ENCODE data around the gene HEXD. TPM values are rescaled to one million over a fixed set of nuclear protein-coding genes. Genes with fewer than 3 reads are reported as not detected.

HEXD gene
- 11.5 and 17.6 TPM in 2 replicates for total RNA-seq

DNA sequence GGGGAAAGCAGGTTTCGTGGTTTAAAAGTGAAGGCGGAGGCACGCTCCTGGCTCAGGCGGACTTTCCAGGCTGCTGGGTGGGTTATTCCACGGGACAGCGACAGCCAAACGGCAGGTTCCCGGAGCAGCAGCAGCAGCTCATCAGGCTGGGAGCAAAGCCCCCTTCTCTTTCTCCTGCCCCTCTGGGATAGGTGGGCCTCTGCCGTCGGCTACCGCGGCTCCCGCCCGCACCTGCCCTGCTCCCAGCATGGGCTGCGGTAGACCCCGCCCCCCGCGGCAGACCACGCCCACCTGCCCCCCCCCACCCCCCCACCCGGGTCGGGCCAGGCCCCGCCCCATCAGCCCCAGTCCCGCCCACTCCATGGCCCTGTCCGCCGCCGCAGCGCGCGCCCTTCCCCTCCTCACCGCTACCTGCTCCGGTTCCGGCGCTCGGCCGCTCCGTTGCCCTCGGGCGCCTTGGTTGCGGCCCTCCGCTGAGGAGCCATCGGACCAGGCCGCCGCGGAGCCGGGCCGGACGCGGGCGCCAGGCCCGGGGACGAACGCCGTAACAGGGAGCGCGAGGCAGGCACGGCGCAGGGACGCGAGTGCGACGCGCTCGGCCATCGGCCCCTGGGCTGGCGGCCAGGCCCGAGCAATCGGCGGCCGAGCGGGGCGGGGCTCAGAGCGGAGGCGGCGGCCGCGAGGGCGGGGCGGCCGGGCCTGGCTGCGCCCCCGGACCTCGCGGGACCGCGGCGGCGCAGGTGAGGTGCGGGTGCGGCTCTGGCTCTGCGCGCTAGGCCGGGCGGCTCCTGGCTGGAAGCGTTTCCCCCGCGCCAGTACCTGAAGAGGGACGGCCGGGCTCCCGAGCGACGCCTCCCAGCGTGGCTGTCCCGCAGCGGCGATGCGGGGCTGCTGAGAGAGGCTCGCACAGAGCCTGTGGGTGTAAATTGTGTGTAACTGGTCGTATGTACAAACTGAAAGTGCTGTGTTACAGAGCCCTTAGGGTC, at the start of gene HEXD, which contains the start of gene OGFOD3:
HEXD (plus strand) TSS at position 347 of the 986 bp plus-strand sequence. CDS start 1,453 bp downstream, outside the sequence.
OGFOD3 (minus strand) TSS at position 586 of the 986 bp plus-strand sequence; CDS start at position 485, 101 bp downstream.

DNA sequence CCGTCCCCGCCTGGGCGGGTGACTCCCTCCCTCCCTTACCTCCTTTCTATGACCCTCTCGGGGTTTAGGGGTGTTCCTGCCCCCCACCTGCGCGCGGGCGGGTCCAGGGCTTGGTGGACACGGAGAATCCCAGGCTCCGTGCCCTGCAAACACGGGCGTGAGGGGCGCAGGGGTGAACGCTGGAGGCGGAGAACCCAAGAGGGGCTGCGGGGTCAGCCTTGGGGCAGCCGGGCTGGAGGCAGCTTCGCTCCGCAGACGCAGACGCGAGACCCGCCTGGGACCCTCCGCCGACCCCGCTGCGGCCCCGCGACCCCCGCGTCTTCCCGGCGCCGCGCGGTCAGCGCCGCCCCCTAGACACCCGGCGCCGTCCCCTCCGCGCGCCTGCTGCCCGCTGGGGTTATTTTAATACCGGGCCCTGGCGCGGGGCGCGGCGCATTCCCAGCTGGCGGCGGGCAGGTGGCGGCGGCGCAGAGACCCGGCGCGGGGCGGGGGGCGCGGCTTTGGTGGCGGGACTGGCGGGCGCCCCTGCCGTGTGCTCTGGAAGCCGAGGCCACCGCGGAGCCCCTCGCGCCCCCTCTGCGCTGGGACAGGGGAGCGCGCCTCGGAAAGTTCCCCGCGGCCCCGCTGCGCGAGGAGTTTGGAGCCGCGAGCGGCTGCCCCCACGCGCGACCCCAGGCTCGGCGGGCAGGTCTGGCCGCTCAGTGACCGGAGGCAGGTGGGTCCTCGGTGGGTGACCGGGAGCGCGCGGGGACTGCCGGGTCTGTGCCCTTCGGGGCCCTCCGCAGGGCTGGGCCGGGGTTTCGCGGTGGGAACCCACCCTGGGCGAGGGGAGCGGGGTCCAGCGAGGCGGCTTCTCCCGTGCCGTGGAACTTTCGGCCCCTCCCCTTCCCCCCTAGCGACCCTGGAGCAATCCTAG, 46.6 kb upstream of the HEXD start, which contains the start of gene UTS2R:
UTS2R (plus strand) TSS at position 433 of the 916 bp plus-strand sequence. CDS start 2,560 bp downstream, outside the sequence.

DNA sequence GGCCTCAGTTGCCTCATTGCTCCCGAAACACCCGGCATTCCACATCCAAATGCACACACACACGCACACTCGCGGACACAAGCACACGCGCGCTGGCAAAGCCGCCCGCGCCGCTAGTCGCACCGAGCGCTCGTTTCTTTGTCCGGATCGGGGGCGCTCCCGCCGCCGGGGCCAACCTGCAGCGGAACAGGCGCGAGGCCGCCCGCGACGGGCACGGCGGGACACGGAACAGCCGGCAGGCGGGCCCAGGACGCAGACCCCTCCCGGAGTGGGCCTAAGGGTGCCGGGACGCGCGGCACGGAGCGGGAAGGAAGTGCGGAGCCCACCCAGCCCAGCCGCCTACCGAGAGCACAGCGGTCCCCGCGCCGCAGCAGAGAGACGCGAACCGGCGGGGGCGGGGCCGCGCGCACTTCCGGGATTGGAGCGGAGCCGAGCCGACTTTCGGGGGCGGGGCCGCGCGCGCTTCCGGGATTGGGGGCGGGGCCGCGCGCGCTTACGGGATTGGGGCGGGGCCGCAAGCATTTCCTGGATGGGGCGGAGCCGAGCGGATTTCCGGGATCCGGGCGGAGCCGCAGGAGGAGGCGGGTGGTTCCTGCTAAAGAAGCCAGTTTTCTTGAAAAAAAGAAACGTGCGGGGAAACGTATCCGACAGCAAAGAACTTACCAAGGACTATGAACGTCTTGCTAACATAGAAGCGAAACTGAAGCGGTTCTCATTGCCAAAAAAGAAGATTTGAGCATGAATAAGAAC, 32.4 kb downstream of the HEXD start, which contains the start of gene CYBC1:
CYBC1 (minus strand) TSS at position 396 of the 750 bp plus-strand sequence. CDS start 1,498 bp downstream, outside the sequence.

DNA sequence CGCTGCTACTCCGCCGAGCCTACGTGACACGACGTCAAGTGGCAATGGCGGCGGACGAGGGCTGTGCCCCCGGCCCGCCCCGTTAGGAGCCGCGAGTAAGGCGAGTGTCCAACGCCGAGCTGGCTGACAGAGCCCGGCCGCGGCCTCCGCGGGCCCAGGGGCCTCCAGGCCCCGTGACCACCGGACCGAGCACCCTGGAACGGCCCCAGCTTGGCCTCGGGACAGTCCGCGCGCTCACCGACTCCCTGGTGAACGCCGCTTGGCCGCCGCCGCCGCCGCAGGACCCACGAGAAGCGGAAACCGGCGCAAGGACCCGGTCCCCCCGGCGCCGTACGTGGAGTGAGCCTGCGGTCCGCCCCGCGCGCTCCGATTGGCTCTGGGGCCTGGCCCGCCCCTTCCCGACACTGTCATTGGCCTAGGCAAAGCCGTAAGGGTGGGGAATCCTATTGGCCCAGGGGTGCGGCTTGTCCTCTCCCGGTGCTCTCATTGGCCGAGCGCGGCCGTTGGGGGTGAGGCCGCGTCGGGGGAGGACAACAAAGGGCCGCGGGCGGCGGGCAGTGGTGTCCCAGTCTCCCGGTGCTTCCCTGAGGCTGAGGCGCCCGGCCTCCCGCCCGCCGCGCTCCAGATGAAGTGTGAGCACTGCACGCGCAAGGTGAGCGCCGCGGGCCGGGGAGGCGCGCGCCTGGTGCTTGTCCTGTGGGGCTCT, 40.2 kb downstream of the HEXD start, which contains the start of gene NARF:
NARF (plus strand) TSS at position 563 of the 706 bp plus-strand sequence; CDS start at position 626, 63 bp downstream.

Small RNA genes within 50 kb of the gene (small RNA-seq; reads per million reads assigned to genes)
- not detected for gene RF00019

Other genes with a start within 250 kb of the HEXD start
- gene CCDC57, start 205.5 kb upstream of the HEXD start, total RNA-seq, result 12.1 and 14.3 TPM in 2 replicates
- gene SLC16A3, start 189.3 kb upstream of the HEXD start, total RNA-seq, result 121 and 194 TPM in 2 replicates
- 81.9 and 85.3 TPM in 2 replicates for gene CSNK1D, start 144.6 kb upstream of the HEXD start, total RNA-seq
- gene CD7, start 100.7 kb upstream of the HEXD start, total RNA-seq, result not detected in 2 replicates
- 0.48 and 0.98 TPM in 2 replicates for gene SECTM1, start 84.6 kb upstream of the HEXD start, total RNA-seq
- gene TEX19, start 59.1 kb upstream of the HEXD start, total RNA-seq, result under 0.01 TPM in 1 of 2 replicates, not detected in the other
- not detected in 2 replicates for gene UTS2R, start 46.6 kb upstream of the HEXD start, total RNA-seq
- gene OGFOD3, start 239 bp downstream of the HEXD start, total RNA-seq, result 26.3 and 30.4 TPM in 2 replicates
- gene CYBC1, start 32.4 kb downstream of the HEXD start, total RNA-seq, result 44.9 and 58.5 TPM in 2 replicates
- 91.8 and 116 TPM in 2 replicates for gene NARF, start 40.4 kb downstream of the HEXD start, total RNA-seq
- gene FOXK2, start 101.4 kb downstream of the HEXD start, total RNA-seq, result 44.3 and 50.3 TPM in 2 replicates
- 88.5 and 92.8 TPM in 2 replicates for gene WDR45B, start 230.1 kb downstream of the HEXD start, total RNA-seq